Activated CD8-positive, alpha-beta memory T cell treated with anti-CD3 and anti-CD28 coated beads for 36 hours (primary cell): ENCODE data around the gene ATG2A. TPM values are rescaled to one million over a fixed set of nuclear protein-coding genes. Genes with fewer than 3 reads are reported as not detected.

Source experiments
- CTCF ChIA-PET: fragments of 350-600 bp; sonication (Branson Sonifier 250); formaldehyde crosslinking; loops from one replicate; lab custom pipeline; 2021; ENCODE audit warnings: antibody characterized with exemption; lab: Charles Lee
- POLR2A ChIA-PET: fragments of 350-600 bp; sonication (Branson Sonifier 250); formaldehyde crosslinking; loops from one replicate; lab custom pipeline; 2021; ENCODE audit warnings: antibody characterized with exemption; lab: Charles Lee
- total RNA-seq, 2 experiments: library from RNA; stranded (reverse); gene quantifications; one replicate each; pipeline ENCODE4 v1.2.3, GENCODE V29; 2021

ATG2A gene
- total RNA-seq, 2 experiments from 2014 or later = 21.7 to 22.6 TPM

GRCh38 chr11:64926689-64927088, 9.7 kb upstream of the ATG2A start:
- ChIA-PET CTCF (interaction anchor here (1.3 to 1.7 kb wide), 3 partner anchors 39 to 187 kb away, joined by 3 to 5 read pairs (median 4); partner anchors contain the start of gene ARL2), POLR2A (no interaction called here)

- ChIA-PET CTCF (interaction anchor here (1.1 to 1.7 kb wide), 5 partner anchors 8 to 88 kb away, joined by 3 to 5 read pairs (median 3); partner anchors contain the start of genes ARL2 and CDC42BPG), POLR2A (interaction anchor here (0.6 kb wide), 1 partner anchor 193 kb away, joined by 3 read pairs; no protein-coding TSS in a partner anchor)
Measured at GRCh38 chr11:64925536-64926436, 8.8 kb upstream of the ATG2A start.

- CTCF ChIA-PET = interaction anchor here (1.0 to 1.7 kb wide), 5 partner anchors 9 to 89 kb away, joined by 3 to 4 read pairs (median 3); partner anchors contain the start of genes ARL2 and CDC42BPG
- POLR2A ChIA-PET = interaction anchor here (0.7 to 1.0 kb wide), 2 partner anchors 40 to 46 kb away, joined by 3 to 4 read pairs; partner anchors contain the start of gene EHD1
Measured at GRCh38 chr11:64924910-64925284, 7.9 kb upstream of the ATG2A start.

- ChIA-PET POLR2A (interaction anchor here (0.7 to 1.0 kb wide), 2 partner anchors 41 to 45 kb away, joined by 3 to 4 read pairs; partner anchors contain the start of gene EHD1), CTCF (interaction anchor here (0.5 to 1.5 kb wide), 9 partner anchors 9 to 155 kb away, joined by 3 read pairs; partner anchors contain the start of gene CDC42BPG)
Measured at GRCh38 chr11:64923944-64924909, 7.2 kb upstream of the ATG2A start, which contains the start of gene PPP2R5B. PPP2R5B (plus strand) TSS chr11:64924689; CDS start chr11:64925735, 1,046 bp downstream.

- ChIA-PET CTCF (interaction anchor here (0.9 to 1.1 kb wide), 2 partner anchors 11 to 105 kb away, joined by 3 read pairs; no protein-coding TSS in a partner anchor), POLR2A (no interaction called here)
Measured at GRCh38 chr11:64923151-64923661, 6.2 kb upstream of the ATG2A start.

GRCh38 chr11:64921384-64921783, 4.4 kb upstream of the ATG2A start:
- POLR2A ChIA-PET = no interaction called here
- CTCF ChIA-PET = interaction anchor here (1.2 kb wide), 1 partner anchor 93 kb away, joined by 5 read pairs; the partner anchor contains the start of gene ARL2

- ChIA-PET CTCF (interaction anchor here (1.2 kb wide), 1 partner anchor 94 kb away, joined by 5 read pairs; the partner anchor contains the start of gene ARL2), POLR2A (no interaction called here)
Measured at GRCh38 chr11:64920124-64920523, 3.1 kb upstream of the ATG2A start.

GRCh38 chr11:64919627-64920026, 2.6 kb upstream of the ATG2A start:
- CTCF ChIA-PET = no interaction called here
- POLR2A ChIA-PET = no interaction called here

GRCh38 chr11:64918017-64918416, 1.0 kb upstream of the ATG2A start:
- POLR2A ChIA-PET = no interaction called here
- CTCF ChIA-PET = interaction anchor here (0.9 to 1.8 kb wide), 2 partner anchors 74 to 96 kb away, joined by 3 to 10 read pairs; partner anchors contain the start of gene ARL2

- POLR2A ChIA-PET = no interaction called here
- CTCF ChIA-PET = interaction anchor here (1.8 kb wide), 1 partner anchor 97 kb away, joined by 10 read pairs; the partner anchor contains the start of gene ARL2
Measured at GRCh38 chr11:64917663-64917995, 620 bp upstream of the ATG2A start.

GRCh38 chr11:64916040-64916774, 802 bp downstream of the ATG2A start:
- ChIA-PET POLR2A (interaction anchor here (0.6 to 0.7 kb wide), 2 partner anchors 26 to 266 kb away, joined by 3 to 4 read pairs; no protein-coding TSS in a partner anchor), CTCF (interaction anchor here (0.7 to 2.1 kb wide), 5 partner anchors 22 to 194 kb away, joined by 3 to 6 read pairs (median 4); partner anchors contain the start of genes ARL2 and EHD1)

- CTCF ChIA-PET = interaction anchor here (0.7 to 2.1 kb wide), 4 partner anchors 21 to 195 kb away, joined by 3 to 6 read pairs (median 4); partner anchors contain the start of gene ARL2
- POLR2A ChIA-PET = no interaction called here
Measured at GRCh38 chr11:64915376-64915887, 1.6 kb downstream of the ATG2A start.

GRCh38 chr11:64914123-64914522, 2.9 kb downstream of the ATG2A start:
- CTCF ChIA-PET = interaction anchor here (0.6 to 2.1 kb wide), 3 partner anchors 14 to 100 kb away, joined by 3 to 6 read pairs (median 3); partner anchors contain the start of gene ARL2
- POLR2A ChIA-PET = no interaction called here

GRCh38 chr11:64913171-64913727, 3.8 kb downstream of the ATG2A start:
- ChIA-PET POLR2A (interaction anchor here (0.6 kb wide), 1 partner anchor 127 kb away, joined by 6 read pairs; no protein-coding TSS in a partner anchor), CTCF (no interaction called here)

- ChIA-PET CTCF (interaction anchor here (0.6 to 1.0 kb wide), 3 partner anchors 12 to 602 kb away, joined by 3 read pairs; no protein-coding TSS in a partner anchor), POLR2A (no interaction called here)
Measured at GRCh38 chr11:64911689-64912088, 5.3 kb downstream of the ATG2A start.

GRCh38 chr11:64911142-64911541, 5.9 kb downstream of the ATG2A start:
- ChIA-PET POLR2A (no interaction called here), CTCF (interaction anchor here (0.6 kb wide), 1 partner anchor 603 kb away, joined by 3 read pairs; no protein-coding TSS in a partner anchor)
